Measurements from ENCODE around the gene SURF1. TPM values are rescaled to one million over a fixed set of nuclear protein-coding genes. Genes with fewer than 3 reads are reported as not detected.

SURF1 gene
- total and polyA plus RNA-seq, 9 of the 15 experiments (the other 6 are each of a cell fraction or from before 2014, with no cell fraction given) = 16.1 to 31.3 (median 20.9) TPM

DNA sequence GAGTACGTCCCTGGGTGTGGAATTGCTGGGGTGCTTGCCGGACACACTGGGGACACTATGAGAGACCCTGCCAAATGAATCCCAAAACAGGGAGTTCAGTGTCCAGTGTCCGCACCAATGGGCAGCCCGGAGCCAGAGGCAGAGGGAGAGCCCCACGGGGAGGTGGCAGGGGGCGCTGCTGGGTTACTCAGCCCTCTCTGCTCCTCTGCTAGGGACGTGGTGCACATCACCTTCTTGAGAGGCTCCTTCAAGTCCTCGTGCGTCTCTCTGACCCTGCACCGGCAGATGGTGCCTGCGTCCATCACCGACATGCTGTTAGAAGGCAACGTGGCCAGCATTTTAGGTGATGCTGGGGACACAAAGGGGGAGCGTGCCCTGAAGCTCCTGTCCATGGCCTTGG lies 40.7 kb upstream of the SURF1 start (continued):
- TF ChIP-seq, protein P1, sequence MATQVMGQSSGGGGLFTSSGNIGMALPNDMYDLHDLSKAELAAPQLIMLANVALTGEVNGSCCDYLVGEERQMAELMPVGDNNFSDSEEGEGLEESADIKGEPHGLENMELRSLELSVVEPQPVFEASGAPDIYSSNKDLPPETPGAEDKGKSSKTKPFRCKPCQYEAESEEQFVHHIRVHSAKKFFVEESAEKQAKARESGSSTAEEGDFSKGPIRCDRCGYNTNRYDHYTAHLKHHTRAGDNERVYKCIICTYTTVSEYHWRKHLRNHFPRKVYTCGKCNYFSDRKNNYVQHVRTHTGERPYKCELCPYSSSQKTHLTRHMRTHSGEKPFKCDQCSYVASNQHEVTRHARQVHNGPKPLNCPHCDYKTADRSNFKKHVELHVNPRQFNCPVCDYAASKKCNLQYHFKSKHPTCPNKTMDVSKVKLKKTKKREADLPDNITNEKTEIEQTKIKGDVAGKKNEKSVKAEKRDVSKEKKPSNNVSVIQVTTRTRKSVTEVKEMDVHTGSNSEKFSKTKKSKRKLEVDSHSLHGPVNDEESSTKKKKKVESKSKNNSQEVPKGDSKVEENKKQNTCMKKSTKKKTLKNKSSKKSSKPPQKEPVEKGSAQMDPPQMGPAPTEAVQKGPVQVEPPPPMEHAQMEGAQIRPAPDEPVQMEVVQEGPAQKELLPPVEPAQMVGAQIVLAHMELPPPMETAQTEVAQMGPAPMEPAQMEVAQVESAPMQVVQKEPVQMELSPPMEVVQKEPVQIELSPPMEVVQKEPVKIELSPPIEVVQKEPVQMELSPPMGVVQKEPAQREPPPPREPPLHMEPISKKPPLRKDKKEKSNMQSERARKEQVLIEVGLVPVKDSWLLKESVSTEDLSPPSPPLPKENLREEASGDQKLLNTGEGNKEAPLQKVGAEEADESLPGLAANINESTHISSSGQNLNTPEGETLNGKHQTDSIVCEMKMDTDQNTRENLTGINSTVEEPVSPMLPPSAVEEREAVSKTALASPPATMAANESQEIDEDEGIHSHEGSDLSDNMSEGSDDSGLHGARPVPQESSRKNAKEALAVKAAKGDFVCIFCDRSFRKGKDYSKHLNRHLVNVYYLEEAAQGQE (IDR thresholded peaks at IDR 0.05; ENCODE audit: borderline replicate concordance) = peak; percentile 44; the same call in 1 of the 2 replicates
- TF ChIP-seq, protein P1 (CRISPR knock-in tag; IDR thresholded peaks at IDR 0.05; ENCODE audit: low read depth) = no peak
- TF ChIP-seq POLR2G (IDR thresholded peaks at IDR 0.05; ENCODE audit: low read depth, low read length) (peak; percentile 58), RAD21 (CRISPR knock-in tag; conservative IDR thresholded peaks at IDR 0.05 in 1 of 2, IDR thresholded peaks at IDR 0.05 in 1 of 2) (peak in 1 of 2 experiments; percentile 53; a peak in 2 of 4 replicates)
